BLaER1 (cell line): Measurements from ENCODE around the gene NCSTN.
A peak's percentile ranks its signal among the peaks of the same experiment; 100 is the strongest.
"Not testable (repeated sequence)": the region's sequence is repeated elsewhere in the genome, so short reads cannot be mapped to it uniquely, and the experiment has no call there.

Source experiments
- H3K27ac ChIP-seq: shearing (Covaris generic); formaldehyde crosslinking; 2 replicates; pipeline ENCODE4 v1.8.1; 2022
- H3K27me3 ChIP-seq: shearing (Covaris generic); formaldehyde crosslinking; 2 replicates; pipeline ENCODE4 v1.8.1; 2022
- H3K36me3 ChIP-seq: shearing (Covaris generic); formaldehyde crosslinking; 2 replicates; pipeline ENCODE4 v1.8.1; 2022
- H3K4me1 ChIP-seq: shearing (Covaris generic); formaldehyde crosslinking; 2 replicates; pipeline ENCODE4 v1.8.1; 2022
- H3K4me2 ChIP-seq: shearing (Covaris generic); formaldehyde crosslinking; 2 replicates; pipeline ENCODE4 v1.8.1; 2022
- H3K4me3 ChIP-seq: shearing (Covaris generic); formaldehyde crosslinking; 2 replicates; pipeline ENCODE4 v1.8.1; 2022
- H3K9ac ChIP-seq: shearing (Covaris generic); formaldehyde crosslinking; 2 replicates; pipeline ENCODE4 v1.8.1; 2022
- H3K9me3 ChIP-seq: shearing (Covaris generic); formaldehyde crosslinking; 2 replicates; pipeline ENCODE4 v1.8.1; 2022
- H4K20me1 ChIP-seq: shearing (Covaris generic); formaldehyde crosslinking; 2 replicates; pipeline ENCODE4 v1.8.1; 2022
- Cebpa-rat ChIP-seq: shearing (Covaris generic); IDR thresholded peaks from 2 replicates; pipeline ENCODE4 v1.8.1; 2022

Gene NCSTN

DNA sequence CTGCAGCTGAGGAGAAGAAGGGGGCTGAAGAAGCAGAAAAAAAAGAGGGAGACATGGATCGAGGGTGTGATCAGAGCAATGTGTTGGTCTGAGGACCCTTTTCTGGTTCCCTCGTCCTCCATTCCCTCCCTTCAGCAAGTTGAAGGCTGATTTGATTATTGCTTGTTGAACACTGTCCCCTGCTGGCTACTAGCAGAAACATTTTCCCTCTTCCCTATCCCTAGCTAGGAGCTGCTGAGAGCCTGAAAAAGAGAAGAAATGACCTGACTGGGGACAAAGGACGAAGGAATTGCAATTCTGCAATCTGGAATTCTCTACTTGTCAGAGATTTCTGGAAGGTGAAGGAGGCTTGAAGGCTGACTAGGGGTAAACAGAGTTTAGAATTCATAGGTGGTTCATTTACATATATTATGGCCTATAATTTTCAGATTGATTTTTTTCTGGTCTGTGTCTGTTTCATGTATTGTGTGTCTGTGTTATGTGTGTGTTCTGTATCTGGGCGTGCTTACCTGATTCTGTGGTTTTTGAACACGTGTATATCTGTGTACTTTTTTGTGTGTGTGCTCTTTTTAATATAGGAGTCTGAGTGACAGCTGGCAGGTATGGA is 33.4 kb downstream of the NCSTN start:
- no peak for TF ChIP-seq Cebpa-rat
- H3K9ac ChIP-seq = peak overlapping the region; percentile 75; the same call in 1 of the 2 replicates

GRCh38 chr1:160377585-160378206 is 34.5 kb downstream of the NCSTN start:
- Histone ChIP-seq H3K27ac (no peak overlapping the region), H3K4me3 (no peak overlapping the region), H4K20me1 (no peaks in the 10 kb centered on the region), H3K4me1 (peaks cover 30% of the 10 kb centered on the region), H3K4me2 (no peak overlapping the region), H3K9me3 (no peaks in the 10 kb centered on the region), H3K27me3 (no peaks in the 10 kb centered on the region), H3K9ac (no peak overlapping the region), H3K36me3 (no peaks in the 10 kb centered on the region)
- no peak for TF ChIP-seq Cebpa-rat

More for the DNA sequence above, 33.4 kb downstream of the NCSTN start:
- Histone ChIP-seq H3K36me3 (no peaks in the 10 kb centered on the region), H3K4me1 (peaks cover 30% of the 10 kb centered on the region), H3K27me3 (no peaks in the 10 kb centered on the region), H3K27ac (peak overlapping the region; percentile 86), H3K9me3 (no peaks in the 10 kb centered on the region), H3K4me2 (peak overlapping the region; percentile 97), H4K20me1 (no peaks in the 10 kb centered on the region), H3K4me3 (peak overlapping the region; percentile 61; the same call in 1 of the 2 replicates)

GRCh38 chr1:160384812-160385211 is 41.6 kb downstream of the NCSTN start:
- H3K27ac ChIP-seq, H3K27me3 ChIP-seq, H3K4me1 ChIP-seq, H4K20me1 ChIP-seq, H3K9ac ChIP-seq, H3K36me3 ChIP-seq, H3K4me2 ChIP-seq, H3K4me3 ChIP-seq: not testable (repeated sequence)
- H3K9me3 ChIP-seq = peaks cover 14% of the 10 kb centered on the region

GRCh38 chr1:160388406-160388805 is 45.2 kb downstream of the NCSTN start:
- not testable (repeated sequence) for H4K20me1 ChIP-seq, H3K36me3 ChIP-seq, H3K27ac ChIP-seq, H3K9ac ChIP-seq, H3K4me1 ChIP-seq, H3K27me3 ChIP-seq, H3K4me3 ChIP-seq, H3K4me2 ChIP-seq
- H3K9me3 ChIP-seq = peaks cover 17% of the 10 kb centered on the region

DNA sequence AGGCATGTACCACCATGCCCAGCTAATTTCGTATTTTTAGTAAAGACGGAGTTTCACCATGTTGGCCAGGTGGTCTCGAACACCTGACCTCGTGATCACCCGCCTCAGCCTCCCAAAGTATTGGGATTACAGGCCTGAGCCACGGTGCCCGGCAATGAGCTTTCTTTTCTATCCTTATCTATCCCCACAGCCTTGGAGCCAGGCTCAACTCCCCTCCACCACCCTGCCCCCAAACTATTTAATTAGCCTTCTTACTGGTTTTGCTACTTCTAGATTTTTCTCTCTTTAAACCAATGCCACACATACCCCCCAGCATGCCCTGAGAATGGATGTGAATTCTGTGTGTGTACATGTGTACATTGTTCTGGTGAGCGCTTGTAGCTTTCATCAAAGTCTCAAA is 51.5 kb downstream of the NCSTN start:
- Histone ChIP-seq H3K4me1 (peaks cover 12% of the 10 kb centered on the region), H3K9me3 (0 out of 2 replicates have a peak, but pooled peaks cover 3% of the 10 kb centered on the region), H3K36me3 (no peaks in the 10 kb centered on the region), H3K27ac (no peak overlapping the region), H3K4me2 (no peak overlapping the region), H3K27me3 (no peaks in the 10 kb centered on the region), H3K9ac (no peak overlapping the region), H3K4me3 (no peak overlapping the region), H4K20me1 (no peaks in the 10 kb centered on the region)
- TF ChIP-seq Cebpa-rat = no peak

DNA sequence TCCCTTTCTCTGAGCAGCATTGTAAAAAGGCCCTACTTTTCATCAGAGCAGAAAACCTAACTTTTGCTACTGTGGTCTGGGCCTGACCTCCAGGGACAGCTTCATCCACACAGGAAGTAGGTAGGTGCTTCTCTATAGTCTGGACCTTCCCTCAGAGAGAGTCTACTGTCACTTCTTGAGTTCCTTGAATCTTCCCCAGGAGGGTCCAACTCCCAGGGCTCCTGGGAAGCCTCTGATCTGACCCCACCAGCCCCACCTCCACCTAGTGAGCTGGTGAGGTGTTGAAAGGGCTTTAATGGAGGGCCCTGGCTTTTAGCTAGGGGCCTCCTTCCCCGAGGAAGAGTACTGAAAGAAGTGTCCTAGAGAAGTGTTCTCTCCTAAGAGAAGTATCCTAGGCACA is 54.5 kb downstream of the NCSTN start:
- Histone ChIP-seq H3K9me3 (no peaks in the 10 kb centered on the region), H3K4me1 (peaks cover 30% of the 10 kb centered on the region), H3K4me3 (no peak overlapping the region), H3K27ac (no peak overlapping the region), H3K4me2 (0 out of 2 replicates have a peak overlapping the region, but pooled peaks have one; percentile 18), H3K9ac (no peak overlapping the region), H4K20me1 (no peaks in the 10 kb centered on the region), H3K36me3 (no peaks in the 10 kb centered on the region), H3K27me3 (no peaks in the 10 kb centered on the region)
- no peak for TF ChIP-seq Cebpa-rat

DNA sequence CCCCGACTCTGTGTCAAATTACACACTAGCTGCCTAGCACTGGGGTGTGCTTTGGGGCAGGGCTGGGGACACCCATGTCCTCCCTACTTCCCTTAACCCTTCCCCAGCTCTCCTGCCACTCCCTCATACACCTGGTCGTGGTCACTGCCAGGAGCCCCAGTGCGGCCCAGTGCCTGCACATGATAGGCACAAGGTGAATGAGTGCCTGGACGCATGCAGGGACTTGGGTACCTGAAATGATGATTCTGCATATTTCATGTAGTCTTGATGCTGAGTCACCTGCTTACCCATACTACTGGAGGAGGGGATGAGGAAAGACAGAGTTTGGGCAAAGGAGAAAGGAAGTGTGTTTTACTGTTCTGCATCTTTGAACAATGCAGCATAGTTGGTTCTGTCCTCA is 55.6 kb downstream of the NCSTN start:
- H3K27me3 ChIP-seq = no peaks in the 10 kb centered on the region

GRCh38 chr1:160399544-160400222 is 56.5 kb downstream of the NCSTN start:
- Histone ChIP-seq H3K9ac (peak overlapping the region; percentile 93), H4K20me1 (no peaks in the 10 kb centered on the region), H3K9me3 (no peaks in the 10 kb centered on the region), H3K4me2 (peak overlapping the region; percentile 97), H3K4me3 (peak overlapping the region; percentile 93), H3K27ac (peak overlapping the region; percentile 95), H3K4me1 (peaks cover 49% of the 10 kb centered on the region), H3K36me3 (no peaks in the 10 kb centered on the region), H3K27me3 (no peaks in the 10 kb centered on the region)
- TF ChIP-seq Cebpa-rat = no peak

More for the DNA sequence above, 55.6 kb downstream of the NCSTN start:
- no peak overlapping the region for H3K27ac ChIP-seq
- H3K4me2 ChIP-seq = no peak overlapping the region
- no peak overlapping the region for H3K4me3 ChIP-seq
- no peaks in the 10 kb centered on the region for H3K9me3 ChIP-seq
- no peak overlapping the region for H3K9ac ChIP-seq
- H3K4me1 ChIP-seq = peaks cover 42% of the 10 kb centered on the region
- H4K20me1 ChIP-seq = no peaks in the 10 kb centered on the region
- TF ChIP-seq Cebpa-rat = no peak
- no peaks in the 10 kb centered on the region for H3K36me3 ChIP-seq

- TF ChIP-seq Cebpa-rat = no peak
- Histone ChIP-seq H3K4me1 (peaks cover 54% of the 10 kb centered on the region), H3K27ac (peak within 1 kb of the TSS; percentile 95), H3K9ac (peak within 1 kb of the TSS; percentile 93), H3K9me3 (no peaks in the 10 kb centered on the region), H3K4me3 (peak within 1 kb of the TSS; percentile 93), H3K27me3 (no peaks in the 10 kb centered on the region), H3K4me2 (peak within 1 kb of the TSS; percentile 97), H4K20me1 (no peaks in the 10 kb centered on the region), H3K36me3 (no peaks in the 10 kb centered on the region)
Observed at GRCh38 chr1:160400223-160400645, 57.1 kb downstream of the NCSTN start, which contains the start of gene VANGL2. Gene VANGL2 (plus strand): TSS chr1:160400564. CDS start chr1:160415838, 15,274 bp downstream.
